PC-9 (cell line): ENCODE measurements around the gene GNLY. TPM values are rescaled to one million over a fixed set of nuclear protein-coding genes. Genes with fewer than 3 reads are reported as not detected.

Experiments
- BruUV-seq: library from RNA; stranded (reverse); fragments of 400-500 nt; replicated peaks from 2 replicates; lab custom pipeline; 2021; lab: Mats Ljungman, UMichigan
- CTCF ChIA-PET: fragments of 300-600 bp; sonication (Branson Sonifier 250); formaldehyde crosslinking; loops from one replicate; lab custom pipeline; 2022; ENCODE audit warnings: antibody characterized with exemption; lab: Charles Lee
- POLR2A ChIA-PET: fragments of 300-600 bp; sonication (Branson Sonifier 250); formaldehyde crosslinking; loops from one replicate; lab custom pipeline; 2022; ENCODE audit warnings: antibody characterized with exemption; ENCODE audit not compliant: unreplicated experiment; lab: Charles Lee
- DNase-seq, 2 experiments: peaks; one replicate each; pipeline versions ENCODE4 v3.0.0 to v3.0.0-alpha.2; 2015 to 2022; ENCODE audit warnings: mixed read lengths in 1 of 2
- H2AFZ ChIP-seq: fragments of 200-600 bp; sonication (generic); 2 replicates; pipeline ENCODE4 v1.8.1; 2017; ENCODE audit warnings: antibody characterized with exemption
- H3F3A ChIP-seq: fragments of 200-600 bp; sonication (generic); 2 replicates; pipeline ENCODE4 v1.8.1; 2017; ENCODE audit warnings: antibody characterized with exemption, mild to moderate bottlenecking, low read depth; ENCODE audit not compliant: insufficient read depth
- H3K27ac ChIP-seq: fragments of 200-600 bp; sonication (generic); 2 replicates; pipeline ENCODE4 v1.6.1; 2016; ENCODE audit warnings: mixed run types
- H3K27me3 ChIP-seq: fragments of 200-600 bp; sonication (generic); 2 replicates; pipeline ENCODE4 v1.6.1; 2016; ENCODE audit warnings: low read depth, mixed run types; ENCODE audit not compliant: insufficient read depth
- H3K36me3 ChIP-seq: fragments of 200-600 bp; sonication (generic); 2 replicates; pipeline ENCODE4 v1.6.1; 2016; ENCODE audit warnings: low read depth, mixed run types
- H3K4me1 ChIP-seq: fragments of 200-600 bp; sonication (generic); replicated peaks from 2 replicates; pipeline ENCODE4 v1.6.1; 2016; ENCODE audit warnings: mixed run types; ENCODE audit not compliant: insufficient read depth
- H3K4me2 ChIP-seq: fragments of 200-600 bp; sonication (generic); 2 replicates; pipeline ENCODE4 v1.6.1; 2017; ENCODE audit warnings: mixed run types
- H3K4me3 ChIP-seq: fragments of 200-600 bp; sonication (generic); 2 replicates; pipeline ENCODE4 v1.6.1; 2016; ENCODE audit warnings: mixed run types
- H3K79me2 ChIP-seq: fragments of 200-600 bp; sonication (generic); 2 replicates; pipeline ENCODE4 v1.6.1; 2017; ENCODE audit warnings: low read depth, mixed run types
- H3K9me2 ChIP-seq: fragments of 200-600 bp; sonication (generic); 2 replicates; pipeline ENCODE4 v1.8.1; 2017; ENCODE audit warnings: mild to moderate bottlenecking; ENCODE audit not compliant: insufficient read depth
- H3K9me3 ChIP-seq: fragments of 200-600 bp; sonication (generic); 2 replicates; pipeline ENCODE4 v1.8.1; 2016; ENCODE audit warnings: low read depth; ENCODE audit not compliant: insufficient read depth
- H4K20me1 ChIP-seq: fragments of 200-600 bp; sonication (generic); 2 replicates; pipeline ENCODE4 v1.8.1; 2017; ENCODE audit not compliant: insufficient read depth
- CTCF ChIP-seq: fragments of 200-600 bp; sonication (generic); conservative IDR thresholded peaks from 2 replicates; pipeline ENCODE4 v1.6.1; 2017; ENCODE audit warnings: mixed run types, antibody characterized with exemption, mild to moderate bottlenecking, moderate library complexity
- EZH2 ChIP-seq: fragments of 200-600 bp; sonication (generic); IDR thresholded peaks from 2 replicates; pipeline ENCODE4 v1.8.0; 2017; ENCODE audit warnings: antibody characterized with exemption, low read depth
- intact Hi-C: fragments of 100-400 bp; cut with micrococcal nuclease; formaldehyde crosslinking; loops from one replicate; pipeline ENCODE4 v1.10.0; 2022; ENCODE audit not compliant: unreplicated experiment
- total RNA-seq: library from RNA; stranded (reverse); gene quantifications from 2 replicates; pipeline ENCODE4 v1.2.3, GENCODE V29; 2021

Gene GNLY
- total RNA-seq, 1 experiment from 2014 or later, result not detected

- Histone ChIP-seq H3K79me2 (no peaks in the 10 kb centered on the region), H4K20me1 (no peaks in the 10 kb centered on the region), H3K4me3 (no peak overlapping the region), H2AFZ (no peak overlapping the region), H3F3A (peaks cover 16% of the 10 kb centered on the region), H3K9me2 (no peaks in the 10 kb centered on the region), H3K36me3 (no peaks in the 10 kb centered on the region), H3K4me1 (peaks cover 12% of the 10 kb centered on the region), H3K27me3 (no peaks in the 10 kb centered on the region), H3K9me3 (no peaks in the 10 kb centered on the region), H3K4me2 (no peak overlapping the region), H3K27ac (no peak overlapping the region)
- ChIA-PET CTCF (no interaction called here), POLR2A (no interaction called here)
- TF ChIP-seq CTCF, result no peak
- TF ChIP-seq EZH2, result no peak
- no TSS peak for BruUV-seq
- intact Hi-C loops, result no loop called here
- no peak for DNase-seq
These were observed 3.6 kb downstream of the GNLY start for GRCh38 chr2:85697716-85698115.

GRCh38 chr2:85698184-85698879 lies 4.2 kb downstream of the GNLY start:
- no peak overlapping the region for H3K4me3 ChIP-seq
- intact Hi-C loops, result no loop called here
- H4K20me1 ChIP-seq, result no peaks in the 10 kb centered on the region
- no peak for DNase-seq
- peaks cover 17% of the 10 kb centered on the region for H3F3A ChIP-seq
- H3K9me2 ChIP-seq, result no peaks in the 10 kb centered on the region
- H3K36me3 ChIP-seq, result no peaks in the 10 kb centered on the region
- BruUV-seq, result no TSS peak
- no peaks in the 10 kb centered on the region for H3K79me2 ChIP-seq
- ChIA-PET CTCF (interaction anchor here (0.6 kb wide), 1 partner anchor 44 kb away, joined by 9 read pairs; no protein-coding TSS in a partner anchor), POLR2A (no interaction called here)
- H3K4me2 ChIP-seq, result no peak overlapping the region
- no peaks in the 10 kb centered on the region for H3K27me3 ChIP-seq
- no peak overlapping the region for H2AFZ ChIP-seq
- no peak overlapping the region for H3K27ac ChIP-seq
- TF ChIP-seq EZH2 (no peak), CTCF (no peak)
- peaks cover 17% of the 10 kb centered on the region for H3K4me1 ChIP-seq
- H3K9me3 ChIP-seq, result no peaks in the 10 kb centered on the region

- POLR2A ChIA-PET, result interaction anchor here (0.5 kb wide), 1 partner anchor 98 kb away, joined by 3 read pairs; no protein-coding TSS in a partner anchor
- no peak overlapping the region for H3K4me2 ChIP-seq
- H2AFZ ChIP-seq, result no peak overlapping the region
- peaks cover 17% of the 10 kb centered on the region for H3K4me1 ChIP-seq
- intact Hi-C loops, result no loop called here
- H4K20me1 ChIP-seq, result no peaks in the 10 kb centered on the region
- H3F3A ChIP-seq, result peaks cover 17% of the 10 kb centered on the region
- no peak overlapping the region for H3K27ac ChIP-seq
- H3K9me3 ChIP-seq, result no peaks in the 10 kb centered on the region
- TF ChIP-seq CTCF (no peak), EZH2 (no peak)
- H3K79me2 ChIP-seq, result no peaks in the 10 kb centered on the region
- CTCF ChIA-PET, result no interaction called here
- no peak for DNase-seq
- H3K27me3 ChIP-seq, result no peaks in the 10 kb centered on the region
- no peak overlapping the region for H3K4me3 ChIP-seq
- BruUV-seq, result no TSS peak
- no peaks in the 10 kb centered on the region for H3K36me3 ChIP-seq
- no peaks in the 10 kb centered on the region for H3K9me2 ChIP-seq
These were observed 4.7 kb downstream of the GNLY start for GRCh38 chr2:85698880-85699254.
